HFF-Myc (cell line): Measurements from ENCODE around the gene KATNB1.

Source experiments
- DNase-seq: peaks from one replicate; pipeline ENCODE4 v3.0.0-alpha.2; 2011; ENCODE audit warnings: low read depth; ENCODE audit errors: extremely low read depth
- H3K4me3 ChIP-seq: replicated peaks from 2 replicates; pipeline ENCODE4 v1.5.1; 2011; ENCODE audit warnings: low read depth, mild to moderate bottlenecking, control low read depth, low read length
- TF ChIP-seq, protein P1 (sequence below): IDR thresholded peaks from 2 replicates; pipeline ENCODE4 v1.5.1; 2012; ENCODE audit warnings: mild to moderate bottlenecking, low read depth, low read length, control low read depth; ENCODE audit errors: missing control alignments

Gene KATNB1

DNA sequence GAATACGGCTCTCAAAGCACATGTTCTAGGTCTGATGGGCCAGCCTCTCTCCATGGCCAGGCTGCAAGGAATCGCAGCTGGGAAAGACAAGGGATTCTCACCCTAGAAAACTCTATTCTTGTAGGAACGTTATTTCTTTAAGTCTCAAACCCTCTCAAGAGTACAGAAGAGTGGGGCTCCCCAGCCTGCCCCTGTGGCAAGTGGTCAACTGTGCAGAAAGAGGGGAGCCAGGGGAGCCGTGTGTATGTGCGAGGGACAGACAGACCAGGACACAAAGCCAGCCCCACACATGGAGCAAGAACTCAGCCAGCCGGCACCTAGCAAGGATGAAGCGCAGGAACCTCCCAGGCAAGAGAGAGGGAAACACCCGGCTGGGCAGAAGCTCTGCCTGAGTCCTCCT is 50.4 kb downstream of the KATNB1 start:
- TF ChIP-seq, protein P1, sequence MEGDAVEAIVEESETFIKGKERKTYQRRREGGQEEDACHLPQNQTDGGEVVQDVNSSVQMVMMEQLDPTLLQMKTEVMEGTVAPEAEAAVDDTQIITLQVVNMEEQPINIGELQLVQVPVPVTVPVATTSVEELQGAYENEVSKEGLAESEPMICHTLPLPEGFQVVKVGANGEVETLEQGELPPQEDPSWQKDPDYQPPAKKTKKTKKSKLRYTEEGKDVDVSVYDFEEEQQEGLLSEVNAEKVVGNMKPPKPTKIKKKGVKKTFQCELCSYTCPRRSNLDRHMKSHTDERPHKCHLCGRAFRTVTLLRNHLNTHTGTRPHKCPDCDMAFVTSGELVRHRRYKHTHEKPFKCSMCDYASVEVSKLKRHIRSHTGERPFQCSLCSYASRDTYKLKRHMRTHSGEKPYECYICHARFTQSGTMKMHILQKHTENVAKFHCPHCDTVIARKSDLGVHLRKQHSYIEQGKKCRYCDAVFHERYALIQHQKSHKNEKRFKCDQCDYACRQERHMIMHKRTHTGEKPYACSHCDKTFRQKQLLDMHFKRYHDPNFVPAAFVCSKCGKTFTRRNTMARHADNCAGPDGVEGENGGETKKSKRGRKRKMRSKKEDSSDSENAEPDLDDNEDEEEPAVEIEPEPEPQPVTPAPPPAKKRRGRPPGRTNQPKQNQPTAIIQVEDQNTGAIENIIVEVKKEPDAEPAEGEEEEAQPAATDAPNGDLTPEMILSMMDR, result no peak
- DNase-seq, result no peak
- H3K4me3 ChIP-seq, result no peak overlapping the region

DNA sequence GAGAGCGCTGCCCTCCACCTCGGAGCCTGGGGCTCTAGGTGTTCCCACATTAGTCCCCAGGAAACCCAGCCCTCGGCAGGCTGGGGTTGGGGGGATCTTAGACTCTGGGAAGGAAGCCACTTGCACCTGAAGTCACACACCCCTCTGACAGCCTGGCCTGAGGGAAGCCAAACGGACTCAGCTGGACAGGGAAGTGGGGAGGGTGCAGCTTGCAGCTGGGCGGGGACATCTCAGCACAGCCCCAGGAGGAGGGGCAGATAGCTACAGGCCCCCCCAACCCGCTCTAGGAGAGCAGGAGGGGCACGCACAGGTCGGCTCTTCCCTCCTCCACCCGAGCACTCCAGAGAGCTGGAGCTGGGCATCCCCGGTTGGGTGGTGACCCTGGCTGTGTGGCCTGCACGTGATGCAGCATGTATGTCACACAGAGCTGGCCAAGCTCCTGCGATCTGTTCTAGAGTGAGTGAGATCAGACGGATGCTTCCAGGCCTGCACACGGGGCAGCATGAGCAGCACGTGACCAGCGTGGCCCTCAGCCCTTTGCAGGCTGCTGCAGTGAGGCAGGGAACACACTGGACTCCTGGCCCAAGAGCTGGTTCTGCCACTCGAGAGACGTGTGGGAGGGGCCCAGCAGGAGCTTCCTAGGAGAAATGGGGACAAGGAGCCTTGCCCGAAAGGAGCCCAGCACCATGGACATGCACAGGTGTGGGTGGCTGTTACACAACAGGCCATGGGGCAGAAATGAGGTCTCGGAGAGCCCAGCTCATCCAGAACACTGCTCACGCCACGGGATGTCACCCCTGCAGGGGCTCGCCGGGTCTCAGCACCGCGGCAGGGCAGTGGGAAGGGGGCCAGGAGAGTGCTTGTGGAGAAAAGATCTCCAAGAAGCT is 51.3 kb downstream of the KATNB1 start:
- H3K4me3 ChIP-seq, result no peak overlapping the region
- TF ChIP-seq, protein P1, result no peak
- no peak for DNase-seq

DNA sequence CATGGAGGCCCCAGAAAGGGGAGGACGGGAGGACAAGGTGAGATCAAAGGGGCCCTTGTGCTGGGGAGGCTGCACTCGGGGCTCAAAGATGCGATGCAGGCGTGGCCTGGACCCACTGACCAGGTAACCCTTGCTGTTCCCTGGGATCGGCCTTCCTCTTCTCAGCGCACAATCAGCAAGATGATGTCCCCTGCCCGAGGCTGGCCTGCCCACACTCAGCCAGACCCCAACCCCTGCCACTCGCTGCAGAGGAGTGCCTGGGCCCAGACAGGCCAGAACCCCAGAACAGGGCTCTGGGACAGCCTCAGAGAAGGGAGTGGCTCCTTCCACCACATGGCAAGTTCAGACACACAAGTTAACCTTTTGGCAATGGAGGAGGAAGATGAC is 51.9 kb downstream of the KATNB1 start:
- no peak for DNase-seq
- no peak overlapping the region for H3K4me3 ChIP-seq
- TF ChIP-seq, protein P1, result no peak

DNA sequence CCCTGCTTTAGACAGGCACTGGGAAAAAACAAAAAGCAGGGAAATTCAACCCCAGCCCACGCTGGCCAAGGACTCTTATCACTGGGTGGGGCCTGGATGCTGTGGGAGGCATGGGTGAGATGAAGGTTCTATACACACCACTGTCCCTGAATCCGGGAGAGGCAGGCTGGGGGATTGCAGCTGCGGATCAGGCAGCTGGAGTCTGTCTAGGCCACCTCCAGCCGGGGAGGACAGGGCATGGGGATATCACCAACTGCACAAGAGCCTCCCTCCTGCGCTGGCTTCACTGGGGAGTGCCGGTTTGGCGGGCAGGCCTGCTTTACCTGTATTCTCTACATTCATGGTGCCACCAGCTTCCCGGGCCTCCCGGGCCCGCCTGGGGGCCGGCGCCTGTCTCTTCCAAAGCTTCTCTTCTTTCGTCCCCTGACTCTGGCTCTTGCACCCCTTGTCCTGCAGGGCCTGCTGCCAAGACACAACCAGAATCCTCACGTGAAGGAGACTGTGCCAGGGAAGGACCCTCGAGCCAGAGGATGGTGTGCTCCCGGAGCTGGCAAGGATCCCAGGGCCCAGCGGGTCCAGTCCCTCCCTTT is 52.8 kb downstream of the KATNB1 start:
- TF ChIP-seq, protein P1, result no peak
- no peak for DNase-seq
- no peak overlapping the region for H3K4me3 ChIP-seq

- no peak for DNase-seq
- H3K4me3 ChIP-seq, result no peak overlapping the region
- TF ChIP-seq, protein P1, result no peak
Measured at GRCh38 chr16:57788951-57789350, 53.4 kb downstream of the KATNB1 start.

DNA sequence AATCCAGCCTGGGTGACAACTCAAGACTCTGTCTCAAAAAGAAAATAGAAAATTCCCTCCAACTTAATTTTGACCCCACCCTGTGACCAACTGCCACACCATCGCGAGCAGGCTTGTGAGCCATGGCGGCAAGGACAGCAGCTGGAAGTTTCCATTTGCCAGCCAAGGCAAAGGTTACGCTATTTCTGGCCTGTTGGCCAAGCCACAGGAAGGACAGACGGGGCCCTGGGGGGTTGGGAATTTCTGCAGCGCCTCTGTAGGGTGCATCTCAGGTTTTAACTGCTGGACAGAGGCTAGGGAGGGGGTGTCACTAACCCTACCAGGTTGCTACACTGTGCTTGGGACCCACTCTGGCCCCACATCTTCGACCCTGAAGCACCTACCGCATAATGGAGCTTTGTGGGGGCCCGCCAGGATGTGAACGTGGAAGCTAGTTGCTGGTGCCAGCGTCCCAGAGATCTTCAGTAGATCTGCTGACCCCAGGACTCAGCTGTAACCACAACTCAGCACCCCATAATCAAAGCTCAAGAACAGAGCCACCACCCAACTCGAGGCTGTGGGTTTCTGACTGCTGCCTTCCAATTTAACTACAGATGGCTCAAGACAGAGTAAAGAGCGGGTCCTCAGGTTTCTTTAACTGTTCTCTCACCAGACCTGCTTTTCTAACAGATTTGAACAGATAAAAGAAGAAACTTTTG is 55.8 kb downstream of the KATNB1 start:
- TF ChIP-seq, protein P1, result no peak
- DNase-seq, result no peak

More for the DNA sequence above, 55.8 kb downstream of the KATNB1 start:
- H3K4me3 ChIP-seq, result no peak overlapping the region
